GM19025 (cell line): Measurements from ENCODE around the gene SRGAP3.

Experiments used
- ATAC-seq: cut with Tn5 transposase; IDR thresholded peaks from one replicate; pipeline ENCODE4 v1.9.1; 2021; ENCODE audit warnings: mild to moderate bottlenecking, low read depth, moderate library complexity; ENCODE audit not compliant: unreplicated experiment

SRGAP3 gene

GRCh38 chr3:8981296-8981695 lies 268.1 kb downstream of the SRGAP3 start:
- no peak for ATAC-seq

- ATAC-seq = no peak
Observed at GRCh38 chr3:8980756-8981257, 268.6 kb downstream of the SRGAP3 start.

GRCh38 chr3:8979262-8979661 lies 270.2 kb downstream of the SRGAP3 start:
- ATAC-seq = no peak

GRCh38 chr3:8978551-8978950 lies 270.9 kb downstream of the SRGAP3 start:
- ATAC-seq = no peak

- ATAC-seq = no peak
Observed at GRCh38 chr3:8976540-8977182, 272.8 kb downstream of the SRGAP3 start.

GRCh38 chr3:8975081-8976020 lies 274.1 kb downstream of the SRGAP3 start:
- no peak for ATAC-seq

- no peak for ATAC-seq
Observed at GRCh38 chr3:8974458-8974857, 275.0 kb downstream of the SRGAP3 start.

GRCh38 chr3:8972639-8973038 lies 276.8 kb downstream of the SRGAP3 start:
- ATAC-seq = no peak

- no peak for ATAC-seq
Observed at GRCh38 chr3:8970971-8971589, 278.4 kb downstream of the SRGAP3 start.

GRCh38 chr3:8969241-8969640 lies 280.2 kb downstream of the SRGAP3 start:
- ATAC-seq = no peak

GRCh38 chr3:8968375-8968882 lies 281.0 kb downstream of the SRGAP3 start:
- ATAC-seq = no peak

- ATAC-seq = no peak
Observed at GRCh38 chr3:8967553-8967952, 281.9 kb downstream of the SRGAP3 start.

GRCh38 chr3:8966820-8967348 lies 282.6 kb downstream of the SRGAP3 start:
- no peak for ATAC-seq

- ATAC-seq = no peak
Observed at GRCh38 chr3:8966150-8966819, 283.2 kb downstream of the SRGAP3 start.

GRCh38 chr3:8964436-8965370 lies 284.7 kb downstream of the SRGAP3 start:
- no peak for ATAC-seq

GRCh38 chr3:8963137-8963853 lies 286.2 kb downstream of the SRGAP3 start, which contains the start of gene RAD18:
TSS of gene RAD18 (minus strand) at chr3:8963472. CDS start at chr3:8963385, 87 bp downstream.
- peak; percentile 93 for ATAC-seq

GRCh38 chr3:8962226-8962861 lies 287.1 kb downstream of the SRGAP3 start:
- no peak for ATAC-seq

- ATAC-seq = no peak
Observed at GRCh38 chr3:8959668-8960067, 289.8 kb downstream of the SRGAP3 start.
